ENCODE results near the gene NECTIN1. TPM values are rescaled to one million over a fixed set of nuclear protein-coding genes. Genes with fewer than 3 reads are reported as not detected.

The NECTIN1 gene
- total RNA-seq, 1 donor from 2014 or later: 19.5 TPM

- H3K36me3 Mint-ChIP-seq: peaks cover 10% of the 10 kb centered on the region
- H3K36me3 ChIP-seq: no peaks in the 10 kb centered on the region
- peaks cover 8% of the 10 kb centered on the region for H3K27me3 Mint-ChIP-seq (ENCODE audit: insufficient read depth, low read depth)
- no peak overlapping the region for H3K4me2 ChIP-seq
- no peaks in the 10 kb centered on the region for H3K79me2 ChIP-seq (ENCODE audit: low read depth)
- H3K27me3 ChIP-seq: no peaks in the 10 kb centered on the region
- H3K27ac ChIP-seq: no peak overlapping the region
- H3K4me3 ChIP-seq: no peak overlapping the region
- H3K4me1 Mint-ChIP-seq: peaks cover 33% of the 10 kb centered on the region
- no peaks in the 10 kb centered on the region for H3K9me3 Mint-ChIP-seq
- H3K27ac Mint-ChIP-seq: no peak overlapping the region
- no peak overlapping the region for H2AFZ ChIP-seq (replicated peaks)
- no peak for TF ChIP-seq EZH2phosphoT487 (IDR thresholded peaks at IDR 0.05)
- no peak for TF ChIP-seq CTCF (IDR thresholded peaks at IDR 0.05)
- TF ChIP-seq EZH2 (IDR thresholded peaks at IDR 0.05): no peak
- H3K9me3 ChIP-seq (ENCODE audit: low read depth): no peaks in the 10 kb centered on the region
- peaks cover 10% of the 10 kb centered on the region for H3K4me1 ChIP-seq
- peaks cover 3% of the 10 kb centered on the region for H3F3A ChIP-seq (ENCODE audit: low read depth)
- no peak overlapping the region for H3K4me3 Mint-ChIP-seq
- H3K9ac ChIP-seq: no peak overlapping the region
- DNase-seq (ENCODE audit: low spot score): no peak
- H4K20me1 ChIP-seq (ENCODE audit: low read depth): peaks cover 40% of the 10 kb centered on the region
Observed at GRCh38 chr11:119666061-119666460, 62.9 kb downstream of the NECTIN1 start.

GRCh38 chr11:119664701-119665420 lies 64.1 kb downstream of the NECTIN1 start:
- no peak overlapping the region for H3K27ac Mint-ChIP-seq
- peaks cover 8% of the 10 kb centered on the region for H3K36me3 Mint-ChIP-seq
- DNase-seq (ENCODE audit: low spot score): no peak
- Histone ChIP-seq H3K79me2 (ENCODE audit: low read depth) (no peaks in the 10 kb centered on the region), H3K27ac (no peak overlapping the region), H3K4me3 (no peak overlapping the region), H3K4me1 (peaks cover 10% of the 10 kb centered on the region), H3K36me3 (no peaks in the 10 kb centered on the region), H3F3A (ENCODE audit: low read depth) (peaks cover 3% of the 10 kb centered on the region), H3K9me3 (ENCODE audit: low read depth) (no peaks in the 10 kb centered on the region), H3K4me2 (no peak overlapping the region), H4K20me1 (ENCODE audit: low read depth) (peaks cover 45% of the 10 kb centered on the region), H2AFZ (replicated peaks) (no peak overlapping the region), H3K27me3 (no peaks in the 10 kb centered on the region), H3K9ac (no peak overlapping the region)
- TF ChIP-seq CTCF (IDR thresholded peaks at IDR 0.05) (no peak), EZH2 (IDR thresholded peaks at IDR 0.05) (no peak)
- H3K9me3 Mint-ChIP-seq: no peaks in the 10 kb centered on the region
- no peak overlapping the region for H3K4me3 Mint-ChIP-seq
- H3K27me3 Mint-ChIP-seq (ENCODE audit: insufficient read depth, low read depth): peaks cover 6% of the 10 kb centered on the region
- peaks cover 33% of the 10 kb centered on the region for H3K4me1 Mint-ChIP-seq

GRCh38 chr11:119664063-119664572 lies 64.9 kb downstream of the NECTIN1 start:
- no peak overlapping the region for H3K27ac ChIP-seq
- peak overlapping the region; percentile 19 for H3K4me2 ChIP-seq
- H3K9me3 Mint-ChIP-seq: no peaks in the 10 kb centered on the region
- DNase-seq (ENCODE audit: low spot score): peak; percentile 38
- no peaks in the 10 kb centered on the region for H3K9me3 ChIP-seq (ENCODE audit: low read depth)
- peaks cover 3% of the 10 kb centered on the region for H3F3A ChIP-seq (ENCODE audit: low read depth)
- H3K4me3 ChIP-seq: no peak overlapping the region
- peaks cover 31% of the 10 kb centered on the region for H3K4me1 Mint-ChIP-seq
- H3K36me3 Mint-ChIP-seq: peaks cover 4% of the 10 kb centered on the region
- H3K27me3 Mint-ChIP-seq (ENCODE audit: insufficient read depth, low read depth): peaks cover 4% of the 10 kb centered on the region
- peaks cover 42% of the 10 kb centered on the region for H4K20me1 ChIP-seq (ENCODE audit: low read depth)
- TF ChIP-seq EZH2 (IDR thresholded peaks at IDR 0.05): no peak
- TF ChIP-seq EZH2phosphoT487 (IDR thresholded peaks at IDR 0.05): no peak
- no peak for TF ChIP-seq CTCF (IDR thresholded peaks at IDR 0.05)
- no peaks in the 10 kb centered on the region for H3K27me3 ChIP-seq
- H3K4me1 ChIP-seq: peaks cover 10% of the 10 kb centered on the region
- H3K27ac Mint-ChIP-seq: no peak overlapping the region
- no peak overlapping the region for H3K9ac ChIP-seq
- H3K36me3 ChIP-seq: no peaks in the 10 kb centered on the region
- no peak overlapping the region for H2AFZ ChIP-seq (replicated peaks)
- H3K4me3 Mint-ChIP-seq: no peak overlapping the region
- H3K79me2 ChIP-seq (ENCODE audit: low read depth): no peaks in the 10 kb centered on the region

Data from neural progenitor cell (in vitro differentiated cells).